Tibial artery (tissue), 4 donors: ENCODE measurements around the gene EPHB4.

Source experiments
- DNase-seq, 2 donors: peaks; one replicate each; pipeline ENCODE4 v3.0.0-alpha.2; 2019
- H3K27ac ChIP-seq, 2 donors: fragments of 200-600 bp; sonication (generic) in 1 of 2; 1 replicate in 1 of 2; 2 replicates in 1 of 2; pipeline ENCODE4 v1.5.1; 2018 to 2019; ENCODE audit warnings: mild to moderate bottlenecking in 1 of 2
- H3K27me3 ChIP-seq, 2 donors: fragments of 200-600 bp; sonication (generic) in 1 of 2; one replicate each; pipeline versions ENCODE4 v1.5.1 to v1.6.0; 2016 to 2019
- H3K36me3 ChIP-seq, 3 donors: fragments of 200-600 bp; sonication (generic) in 2 of 3; one replicate each; pipeline ENCODE4 v1.5.1; 2016 to 2019; ENCODE audit warnings: mild to moderate bottlenecking in 2 of 3
- H3K4me1 ChIP-seq, 4 donors: fragments of 200-600 bp; sonication (generic) in 2 of 4; 1 replicate in 3 of 4; 2 replicates in 1 of 4; pipeline ENCODE4 v1.5.1; 2016 to 2019
- H3K4me3 ChIP-seq, 2 donors: fragments of 200-600 bp; sonication (generic) in 1 of 2; 1 replicate in 1 of 2; 2 replicates in 1 of 2; pipeline ENCODE4 v1.5.1; 2018 to 2019; ENCODE audit warnings: mild to moderate bottlenecking in 2 of 2
- H3K9me3 ChIP-seq, 3 donors: fragments of 200-600 bp; sonication (generic) in 1 of 3; one replicate each; pipeline ENCODE4 v1.5.1; 2016 to 2019
- CTCF ChIP-seq, 2 experiments: fragments of 200-600 bp in 1 of 2; fragments of 450-650 bp in 1 of 2; IDR thresholded peaks; one replicate each; pipeline ENCODE4 v1.5.1; 2017 to 2019; ENCODE audit warnings: antibody characterized with exemption in 2 of 2, mild to moderate bottlenecking in 1 of 2, moderate library complexity in 1 of 2
- intact Hi-C: fragments of 100-400 bp; cut with DNase I; formaldehyde crosslinking; loops from one replicate; pipeline ENCODE4 v1.15.0; 2023; ENCODE audit warnings: low total_unique reads

Gene EPHB4

GRCh38 chr7:100847360-100847759 is 20.0 kb upstream of the EPHB4 start:
- Histone ChIP-seq H3K36me3 (no peaks in the 10 kb centered on the region), H3K4me1 (peaks cover 0 to 7% (median 7%) of the 10 kb centered on the region in 4 donors), H3K4me3 (no peak overlapping the region), H3K27ac (no peak overlapping the region), H3K9me3 (no peaks in the 10 kb centered on the region), H3K27me3 (no peaks in the 10 kb centered on the region)
- no peak for TF ChIP-seq CTCF (IDR thresholded peaks at IDR 0.05)
- intact Hi-C loops: no loop called here
- no peak for DNase-seq

GRCh38 chr7:100840470-100841100 is 13.3 kb upstream of the EPHB4 start:
- TF ChIP-seq CTCF (IDR thresholded peaks at IDR 0.05): no peak
- intact Hi-C loops: no loop called here
- Histone ChIP-seq H3K27me3 (no peaks in the 10 kb centered on the region), H3K27ac (no peak overlapping the region), H3K36me3 (no peaks in the 10 kb centered on the region), H3K9me3 (no peaks in the 10 kb centered on the region), H3K4me1 (peaks cover 0 to 10% (median 3%) of the 10 kb centered on the region in 4 donors), H3K4me3 (no peak overlapping the region)
- no peak for DNase-seq

GRCh38 chr7:100839361-100839760 is 12.0 kb upstream of the EPHB4 start:
- no peak overlapping the region for H3K4me3 ChIP-seq
- intact Hi-C loops: no loop called here
- DNase-seq: no peak
- TF ChIP-seq CTCF (IDR thresholded peaks at IDR 0.05): no peak
- H3K9me3 ChIP-seq: no peaks in the 10 kb centered on the region
- H3K27me3 ChIP-seq: no peaks in the 10 kb centered on the region
- peaks cover 0 to 10% (median 3%) of the 10 kb centered on the region in 4 donors for H3K4me1 ChIP-seq
- no peak overlapping the region for H3K27ac ChIP-seq
- no peaks in the 10 kb centered on the region for H3K36me3 ChIP-seq

- Histone ChIP-seq H3K27ac (peak overlapping the region; percentile 51 to 68), H3K9me3 (no peaks in the 10 kb centered on the region), H3K4me3 (peak overlapping the region; percentile 40 to 52), H3K27me3 (no peaks in the 10 kb centered on the region), H3K4me1 (peaks cover 0 to 10% (median 3%) of the 10 kb centered on the region in 4 donors), H3K36me3 (no peaks in the 10 kb centered on the region)
- no peak for TF ChIP-seq CTCF (IDR thresholded peaks at IDR 0.05)
- peak; percentile 88 to 95 for DNase-seq
- intact Hi-C loops: no loop called here
These were observed 9.9 kb upstream of the EPHB4 start for GRCh38 chr7:100837099-100837836.

GRCh38 chr7:100836812-100837098 is 9.4 kb upstream of the EPHB4 start:
- no peak for DNase-seq
- H3K4me3 ChIP-seq: peak overlapping the region; percentile 40 to 52
- no peaks in the 10 kb centered on the region for H3K36me3 ChIP-seq
- H3K27ac ChIP-seq: peak overlapping the region; percentile 51 to 68
- TF ChIP-seq CTCF (IDR thresholded peaks at IDR 0.05): no peak
- no peaks in the 10 kb centered on the region for H3K27me3 ChIP-seq
- peaks cover 0 to 10% (median 3%) of the 10 kb centered on the region in 4 donors for H3K4me1 ChIP-seq
- intact Hi-C loops: no loop called here
- no peaks in the 10 kb centered on the region for H3K9me3 ChIP-seq
